ENCODE data around the gene P2RY2.

DNA sequence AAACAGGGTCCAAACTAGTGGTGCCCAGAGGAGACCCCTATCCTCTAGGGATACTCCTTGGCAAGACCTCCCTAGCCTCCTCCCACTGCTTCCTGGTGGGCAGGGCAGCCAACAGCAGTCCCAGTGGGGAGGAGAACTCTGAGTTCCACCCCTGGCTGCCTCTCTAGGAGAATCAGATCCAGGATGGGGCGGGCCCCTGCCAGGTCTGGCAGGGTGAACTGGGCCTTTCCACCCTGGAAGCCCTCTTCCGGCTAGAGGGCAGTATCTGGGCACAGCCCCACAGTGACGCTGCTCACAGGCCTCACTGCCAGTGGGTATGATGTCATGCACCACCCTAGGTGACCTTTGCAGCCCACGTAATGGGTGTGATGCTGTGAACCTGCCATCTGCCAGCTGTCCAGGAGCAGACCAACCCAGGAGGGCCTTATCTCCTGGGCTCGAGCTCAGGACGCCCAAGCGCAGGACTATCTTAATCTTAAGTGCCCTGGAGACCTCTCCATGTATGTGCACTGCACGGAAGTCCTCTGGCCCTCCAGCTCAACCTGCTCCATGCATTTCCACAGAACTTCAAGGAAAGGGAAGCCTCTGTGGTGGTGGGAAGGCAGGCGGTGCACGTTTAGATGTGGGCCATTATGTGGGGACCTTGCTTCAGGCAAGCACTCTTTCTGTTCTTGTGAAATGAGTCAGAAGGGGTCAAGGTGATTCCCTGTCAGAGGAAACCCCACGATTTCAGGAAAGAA is 44.2 kb upstream of the P2RY2 start:
- TF ChIP-seq, protein P1, sequence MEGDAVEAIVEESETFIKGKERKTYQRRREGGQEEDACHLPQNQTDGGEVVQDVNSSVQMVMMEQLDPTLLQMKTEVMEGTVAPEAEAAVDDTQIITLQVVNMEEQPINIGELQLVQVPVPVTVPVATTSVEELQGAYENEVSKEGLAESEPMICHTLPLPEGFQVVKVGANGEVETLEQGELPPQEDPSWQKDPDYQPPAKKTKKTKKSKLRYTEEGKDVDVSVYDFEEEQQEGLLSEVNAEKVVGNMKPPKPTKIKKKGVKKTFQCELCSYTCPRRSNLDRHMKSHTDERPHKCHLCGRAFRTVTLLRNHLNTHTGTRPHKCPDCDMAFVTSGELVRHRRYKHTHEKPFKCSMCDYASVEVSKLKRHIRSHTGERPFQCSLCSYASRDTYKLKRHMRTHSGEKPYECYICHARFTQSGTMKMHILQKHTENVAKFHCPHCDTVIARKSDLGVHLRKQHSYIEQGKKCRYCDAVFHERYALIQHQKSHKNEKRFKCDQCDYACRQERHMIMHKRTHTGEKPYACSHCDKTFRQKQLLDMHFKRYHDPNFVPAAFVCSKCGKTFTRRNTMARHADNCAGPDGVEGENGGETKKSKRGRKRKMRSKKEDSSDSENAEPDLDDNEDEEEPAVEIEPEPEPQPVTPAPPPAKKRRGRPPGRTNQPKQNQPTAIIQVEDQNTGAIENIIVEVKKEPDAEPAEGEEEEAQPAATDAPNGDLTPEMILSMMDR (IDR thresholded peaks at IDR 0.05; ENCODE audit: low read length): no peak
- TF ChIP-seq EZH2phosphoT487 (IDR thresholded peaks at IDR 0.05; ENCODE audit: low read length) (no peak), EZH2 (optimal IDR thresholded peaks at IDR 0.05; ENCODE audit: low read depth, low read length) (no peak)
